GM18508 (cell line): Measurements from ENCODE around the gene GLI3.

Experiments
- ATAC-seq: cut with Tn5 transposase; IDR thresholded peaks from one replicate; pipeline ENCODE4 v1.9.1; 2021; ENCODE audit warnings: moderate number of reproducible peaks; ENCODE audit not compliant: insufficient read depth, unreplicated experiment

GLI3 gene

DNA sequence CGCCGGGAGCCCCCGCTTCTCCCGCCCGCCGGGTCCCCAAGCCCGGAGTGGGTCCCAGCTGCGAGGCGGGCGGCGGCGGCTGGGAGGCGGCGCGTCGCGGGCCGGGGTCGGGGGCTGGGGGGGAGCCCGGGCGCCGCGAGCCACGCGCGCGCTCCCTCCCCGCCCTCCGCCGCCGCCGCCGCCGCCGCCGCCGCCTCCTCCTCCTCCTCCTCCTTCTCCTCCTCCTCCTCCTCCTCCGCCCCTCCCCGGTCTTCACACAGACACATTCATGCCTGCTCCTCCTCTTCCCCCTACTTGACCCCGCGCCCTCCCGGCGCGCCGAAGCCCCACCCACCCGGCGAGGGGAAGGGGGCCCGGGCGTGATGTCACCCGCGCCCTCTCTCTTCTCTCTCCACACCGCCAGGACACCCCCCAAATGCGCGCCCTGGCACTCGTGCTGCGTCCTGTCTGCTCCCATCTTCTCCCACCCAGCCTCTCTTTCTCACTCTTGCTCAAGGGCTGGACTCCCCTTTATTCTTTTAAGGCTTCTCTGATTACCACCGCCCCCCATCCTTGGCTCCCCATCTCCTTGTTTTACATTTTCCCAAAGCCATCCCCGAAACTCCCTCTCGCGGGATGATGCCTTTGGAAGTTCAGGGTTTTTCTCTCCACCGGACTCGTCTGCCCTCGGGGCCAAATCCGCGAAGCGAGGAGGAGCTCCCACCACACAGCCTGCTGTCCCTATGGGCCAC, 967 bp upstream of the GLI3 start:
- ATAC-seq: no peak

DNA sequence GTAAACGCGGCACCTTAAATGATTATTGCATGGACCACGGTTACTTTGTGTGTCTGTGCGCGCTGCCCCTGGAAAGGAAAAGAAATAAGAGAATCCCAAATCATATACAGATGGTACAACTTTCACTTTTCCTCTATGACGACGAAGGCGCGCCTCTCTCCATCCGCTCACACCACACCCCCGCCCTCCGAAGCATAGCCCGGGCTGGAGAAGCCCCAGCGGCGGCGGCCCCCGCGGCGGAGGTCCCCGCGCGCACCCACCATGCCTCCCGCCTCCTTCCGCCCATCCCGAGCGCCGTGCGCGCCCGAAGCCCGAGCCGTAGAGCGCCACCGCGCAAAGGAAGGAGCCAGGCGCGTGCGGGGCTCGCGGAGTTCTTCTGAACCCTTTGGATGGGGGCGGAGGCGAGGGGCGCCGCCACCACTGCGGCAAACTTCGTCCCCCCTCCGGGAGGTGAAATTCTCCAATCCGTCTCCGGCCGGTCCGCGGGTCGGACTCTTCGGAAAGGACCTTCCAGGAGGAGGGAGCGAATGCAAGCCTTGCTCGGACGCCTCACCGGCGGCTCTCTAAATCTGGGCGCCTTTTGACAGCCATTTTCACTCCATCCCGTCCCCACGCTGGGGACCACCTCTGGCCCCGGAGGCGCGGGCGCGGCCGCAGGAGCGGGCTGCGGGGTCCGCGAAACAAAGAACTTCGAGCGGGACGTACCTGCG, 588 bp downstream of the GLI3 start:
- no peak for ATAC-seq

GRCh38 chr7:42235741-42236161, 1.3 kb downstream of the GLI3 start:
- ATAC-seq: no peak

- no peak for ATAC-seq
These were observed 2.3 kb downstream of the GLI3 start for GRCh38 chr7:42234736-42235135.

GRCh38 chr7:42233695-42234331, 3.2 kb downstream of the GLI3 start:
- ATAC-seq: no peak

DNA sequence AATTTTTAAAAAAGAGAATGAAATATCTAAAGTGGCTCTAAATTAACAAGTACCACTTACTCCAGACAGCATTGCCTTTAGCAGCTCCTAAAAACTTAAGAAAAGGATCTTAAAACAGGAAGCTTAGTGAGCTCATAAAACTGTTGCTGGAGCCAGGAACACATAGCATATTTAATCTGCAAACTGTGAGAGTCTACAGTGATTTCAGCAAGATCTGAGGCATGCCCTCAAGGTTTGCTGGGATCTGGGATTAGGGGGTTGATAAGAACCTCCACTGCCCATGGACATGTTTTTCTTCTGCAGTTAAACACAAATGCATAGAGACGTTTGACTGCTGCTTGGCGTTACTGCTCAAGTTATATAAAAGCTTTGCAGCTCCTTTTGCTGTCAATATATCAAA, 3.8 kb downstream of the GLI3 start:
- ATAC-seq: no peak

DNA sequence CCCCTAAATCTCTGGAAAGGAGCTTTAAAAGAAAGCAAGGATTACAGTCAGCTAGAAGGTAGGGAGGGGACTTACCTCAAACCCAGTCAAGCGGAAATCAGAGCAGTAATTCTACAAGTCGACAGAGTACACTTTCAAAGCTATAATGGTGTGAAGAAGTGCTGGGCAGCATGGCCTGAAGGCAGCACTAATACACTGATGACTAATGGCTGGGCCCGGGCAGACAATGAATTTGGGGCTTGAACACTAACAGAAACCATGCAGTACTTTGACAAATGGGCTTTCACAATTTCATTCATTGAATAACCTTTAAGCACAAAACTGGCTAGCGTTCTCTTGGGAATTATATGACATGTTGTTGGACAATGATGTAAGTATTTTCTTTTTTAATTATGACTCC, 4.7 kb downstream of the GLI3 start:
- no peak for ATAC-seq

GRCh38 chr7:42231043-42231787, 5.8 kb downstream of the GLI3 start:
- no peak for ATAC-seq

DNA sequence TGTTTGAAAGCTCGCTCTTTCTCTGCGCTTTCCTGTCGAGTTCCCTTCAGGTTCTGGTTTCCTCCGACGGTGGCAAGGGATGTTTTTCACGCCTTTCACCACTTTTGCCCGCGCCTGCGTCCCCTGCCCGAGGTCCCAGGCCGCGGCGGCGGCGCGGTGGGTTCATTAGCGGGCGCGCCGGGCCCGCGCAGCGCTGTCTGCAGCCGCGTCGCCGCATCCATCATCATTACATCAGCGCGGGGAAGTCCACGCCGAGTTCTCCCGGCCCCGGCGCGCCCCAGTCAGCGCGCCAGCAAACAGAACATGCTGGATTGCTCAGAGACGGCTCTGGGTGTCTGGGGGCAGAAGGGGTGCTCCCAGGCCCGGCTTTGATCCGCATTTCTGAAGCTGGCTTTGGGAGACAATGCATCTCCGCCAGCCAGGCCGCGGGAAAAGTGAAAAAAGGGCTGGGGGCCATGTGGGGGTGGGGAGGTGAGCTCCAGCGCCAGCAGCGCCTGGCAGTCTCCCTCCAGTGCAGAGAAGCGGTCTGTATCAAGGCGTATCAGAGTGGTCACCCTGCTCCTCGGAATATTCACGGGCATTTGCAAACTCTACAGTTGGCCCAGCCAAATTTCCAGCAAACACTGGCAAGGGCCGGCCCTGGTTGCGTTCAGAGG, 8.9 kb downstream of the GLI3 start:
- ATAC-seq: no peak

- no peak for ATAC-seq
These were observed 9.5 kb downstream of the GLI3 start for GRCh38 chr7:42227541-42227935.

GRCh38 chr7:42227021-42227420, 10.0 kb downstream of the GLI3 start:
- no peak for ATAC-seq

DNA sequence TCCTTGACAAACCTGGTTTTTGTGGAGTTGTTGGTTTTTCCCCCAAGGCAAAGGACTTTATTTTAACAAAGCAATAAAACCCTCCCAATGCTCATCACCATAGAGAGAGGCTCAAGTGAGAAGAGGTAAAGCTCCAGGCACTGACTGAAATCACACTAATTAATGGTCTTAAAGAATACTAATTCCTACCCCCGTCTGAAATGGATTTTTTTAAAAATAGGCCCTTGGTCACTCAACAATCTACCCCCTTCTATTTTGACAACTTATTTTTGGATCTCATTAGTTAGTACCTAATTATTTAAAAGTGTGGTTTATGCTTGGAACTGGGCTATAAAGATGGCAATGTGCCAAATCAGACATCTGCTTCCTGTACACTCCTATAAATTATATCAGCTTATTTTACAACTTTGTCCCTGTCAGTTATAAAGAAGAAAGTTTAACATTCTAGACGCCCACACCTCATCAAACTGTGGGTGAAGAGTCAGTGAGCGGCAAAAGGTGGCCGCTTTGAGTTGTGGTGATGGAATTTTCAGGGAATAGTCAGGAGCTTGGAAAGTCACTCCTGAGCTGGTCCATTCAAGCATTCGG, 10.6 kb downstream of the GLI3 start:
- ATAC-seq: no peak

- no peak for ATAC-seq
These were observed 12.5 kb downstream of the GLI3 start for GRCh38 chr7:42224391-42225003.

DNA sequence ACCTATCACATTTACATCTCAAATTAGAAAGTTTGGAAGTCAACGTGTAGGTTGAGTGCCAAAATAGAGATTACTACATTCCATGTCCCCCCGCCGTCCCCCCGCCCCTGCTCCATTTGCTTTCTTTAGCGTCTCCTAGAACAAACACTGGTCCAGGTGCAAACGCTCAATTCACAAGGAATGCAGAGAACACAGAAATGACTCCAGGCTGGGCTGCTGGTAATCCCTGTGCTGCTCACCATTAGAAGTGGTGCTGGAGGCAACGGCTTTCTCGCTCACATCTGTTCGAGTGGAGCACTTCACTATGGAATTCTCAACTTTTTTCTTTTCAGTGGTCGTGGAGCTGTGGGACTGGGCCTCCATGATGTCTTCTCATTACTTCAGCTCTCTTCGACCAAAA, 14.1 kb downstream of the GLI3 start:
- no peak for ATAC-seq

- no peak for ATAC-seq
These were observed 14.9 kb downstream of the GLI3 start for GRCh38 chr7:42222125-42222524.

DNA sequence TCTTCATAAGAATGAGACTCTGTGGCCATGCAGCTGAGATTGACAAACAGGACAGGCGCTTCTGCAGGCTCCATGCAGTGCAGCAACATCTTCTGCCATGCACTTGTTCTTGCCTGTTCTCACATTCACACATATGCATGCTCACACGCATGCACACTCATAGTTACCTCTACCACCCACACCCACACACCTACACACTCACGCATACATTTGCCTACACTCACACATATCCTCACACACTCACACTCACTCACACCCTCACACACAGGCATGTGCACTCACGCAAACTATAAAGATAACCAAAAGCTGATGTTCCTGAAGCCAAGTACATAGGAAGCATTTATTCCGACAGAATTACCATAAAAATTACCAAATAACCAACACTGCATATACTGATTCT, 15.7 kb downstream of the GLI3 start:
- no peak for ATAC-seq

GRCh38 chr7:42219447-42219846, 17.6 kb downstream of the GLI3 start:
- ATAC-seq: no peak

GRCh38 chr7:42218248-42218647, 18.8 kb downstream of the GLI3 start:
- ATAC-seq: no peak

- no peak for ATAC-seq
These were observed 19.5 kb downstream of the GLI3 start for GRCh38 chr7:42217548-42217947.

DNA sequence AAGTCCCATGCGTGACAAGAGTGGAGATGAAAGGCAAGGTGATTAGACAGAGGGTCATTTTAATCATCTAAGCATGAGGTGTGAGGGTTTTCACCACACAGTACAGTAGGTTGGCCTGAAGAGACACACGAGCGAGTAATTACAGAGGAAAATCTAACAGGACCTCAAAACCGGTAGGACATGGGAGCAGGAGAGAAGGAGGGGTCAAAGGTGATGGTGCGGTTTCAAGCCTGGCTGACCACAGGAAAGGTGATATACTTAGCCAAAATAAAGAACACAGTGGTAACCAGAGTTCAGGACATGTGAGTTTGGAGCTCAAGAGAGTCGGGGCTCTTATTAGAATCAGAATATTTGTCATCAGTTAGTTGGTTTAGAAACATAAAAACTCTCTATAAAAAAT, 20.0 kb downstream of the GLI3 start:
- no peak for ATAC-seq
